ENCODE measurements around the gene SS18L1.

The SS18L1 gene

DNA sequence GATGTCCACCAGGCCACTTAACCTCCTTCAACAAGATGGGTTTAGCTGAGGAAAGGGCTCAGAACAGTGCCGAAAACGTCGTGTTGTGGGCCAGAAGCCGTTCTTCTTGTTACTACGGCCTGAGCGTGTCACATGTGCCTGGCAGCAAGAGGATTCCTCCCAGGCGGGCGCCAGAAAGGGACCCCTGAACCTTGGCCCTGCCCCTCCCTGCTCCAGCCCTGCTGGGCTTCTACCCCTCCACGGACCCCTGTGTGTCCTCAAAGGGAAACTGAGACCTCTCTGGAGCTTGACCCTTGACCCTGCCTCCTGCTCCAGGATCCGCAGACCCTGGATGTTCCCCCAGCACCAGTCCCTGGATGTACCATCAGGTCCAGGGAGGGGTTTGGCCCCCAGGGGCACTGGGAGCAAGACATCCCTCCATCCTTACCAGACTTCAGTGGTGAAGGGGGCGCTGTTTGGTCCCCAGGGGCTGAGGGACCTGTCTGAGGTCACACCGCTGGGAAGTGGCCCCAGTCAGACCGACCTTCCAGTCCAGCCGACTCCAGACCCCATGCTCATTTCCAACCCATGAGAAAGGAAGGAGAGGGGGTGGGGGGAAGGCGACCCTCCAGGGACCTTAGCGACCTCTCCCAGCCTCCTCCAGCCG is 66.4 kb downstream of the SS18L1 start:
- no peaks in the 10 kb centered on the region for H3K27me3 ChIP-seq (ENCODE audit: low read length)
- no peaks in the 10 kb centered on the region for H3K36me3 ChIP-seq (ENCODE audit: low read length)
- no peaks in the 10 kb centered on the region for H4K20me1 ChIP-seq (ENCODE audit: low read depth, low read length)
- no peaks in the 10 kb centered on the region for H3K9me3 ChIP-seq (ENCODE audit: insufficient read depth, low read length)
- no peak overlapping the region for H2AFZ ChIP-seq (ENCODE audit: low read depth, low read length, severe bottlenecking)
- H3K4me2 ChIP-seq (ENCODE audit: low read depth, low read length, poor library complexity, severe bottlenecking) = no peak overlapping the region
- no peak overlapping the region for H3K27ac ChIP-seq (ENCODE audit: low read depth, low read length)
- H3F3A ChIP-seq (ENCODE audit: insufficient read depth) = no peaks in the 10 kb centered on the region
- no peaks in the 10 kb centered on the region for H3K79me2 ChIP-seq (ENCODE audit: insufficient read depth, low read length)
- TF ChIP-seq CTCF (IDR thresholded peaks at IDR 0.05; ENCODE audit: insufficient read depth, low read length, poor library complexity, severe bottlenecking) (no peak), EZH2phosphoT487 (conservative IDR thresholded peaks at IDR 0.05; ENCODE audit: low read length) (no peak)
- H3K9ac ChIP-seq (ENCODE audit: low read length) = no peak overlapping the region
- H3K9me2 ChIP-seq (replicated peaks; ENCODE audit: insufficient read depth, low read length) = no peaks in the 10 kb centered on the region
- no peak overlapping the region for H3K4me3 ChIP-seq (ENCODE audit: insufficient read depth, low read length, poor library complexity, severe bottlenecking)

DNA sequence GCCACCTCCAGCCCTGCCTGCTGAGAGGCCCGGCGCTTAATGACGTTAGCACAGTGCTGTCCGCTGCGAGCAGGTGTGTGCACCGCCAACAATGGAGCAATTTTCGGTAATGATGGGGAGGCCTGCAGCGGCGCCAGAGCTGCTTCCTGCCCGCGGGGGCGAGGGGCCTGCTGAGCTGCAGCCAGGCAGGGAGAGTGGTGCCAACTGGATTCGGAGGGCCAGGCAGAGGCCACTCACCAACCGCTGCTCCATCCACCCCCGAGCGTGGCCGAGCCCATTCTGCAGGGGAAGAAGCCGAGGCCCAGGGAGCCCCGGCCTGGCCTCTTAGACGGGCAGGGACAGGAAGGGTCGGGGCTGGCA is 66.9 kb downstream of the SS18L1 start:
- H3K4me2 ChIP-seq (ENCODE audit: low read depth, low read length, poor library complexity, severe bottlenecking) = no peak overlapping the region
- H3K27ac ChIP-seq (ENCODE audit: low read depth, low read length) = no peak overlapping the region
- no peaks in the 10 kb centered on the region for H3K27me3 ChIP-seq (ENCODE audit: low read length)
- H3K36me3 ChIP-seq (ENCODE audit: low read length) = no peaks in the 10 kb centered on the region
- H4K20me1 ChIP-seq (ENCODE audit: low read depth, low read length) = no peaks in the 10 kb centered on the region
- no peak overlapping the region for H3K9ac ChIP-seq (ENCODE audit: low read length)
- no peaks in the 10 kb centered on the region for H3K9me3 ChIP-seq (ENCODE audit: insufficient read depth, low read length)
- TF ChIP-seq CTCF (IDR thresholded peaks at IDR 0.05; ENCODE audit: insufficient read depth, low read length, poor library complexity, severe bottlenecking) = no peak
- no peak for TF ChIP-seq EZH2phosphoT487 (conservative IDR thresholded peaks at IDR 0.05; ENCODE audit: low read length)
- no peak overlapping the region for H2AFZ ChIP-seq (ENCODE audit: low read depth, low read length, severe bottlenecking)
- no peaks in the 10 kb centered on the region for H3F3A ChIP-seq (ENCODE audit: insufficient read depth)
- H3K9me2 ChIP-seq (replicated peaks; ENCODE audit: insufficient read depth, low read length) = no peaks in the 10 kb centered on the region
- H3K79me2 ChIP-seq (ENCODE audit: insufficient read depth, low read length) = no peaks in the 10 kb centered on the region
- no peak overlapping the region for H3K4me3 ChIP-seq (ENCODE audit: insufficient read depth, low read length, poor library complexity, severe bottlenecking)

- Histone ChIP-seq H3K9me3 (ENCODE audit: insufficient read depth, low read length) (no peaks in the 10 kb centered on the region), H3K27me3 (ENCODE audit: low read length) (no peaks in the 10 kb centered on the region), H3F3A (ENCODE audit: insufficient read depth) (no peaks in the 10 kb centered on the region), H3K79me2 (ENCODE audit: insufficient read depth, low read length) (no peaks in the 10 kb centered on the region), H3K9ac (ENCODE audit: low read length) (no peak overlapping the region), H2AFZ (ENCODE audit: low read depth, low read length, severe bottlenecking) (no peak overlapping the region), H3K36me3 (ENCODE audit: low read length) (no peaks in the 10 kb centered on the region), H3K9me2 (replicated peaks; ENCODE audit: insufficient read depth, low read length) (no peaks in the 10 kb centered on the region), H3K27ac (ENCODE audit: low read depth, low read length) (no peak overlapping the region), H4K20me1 (ENCODE audit: low read depth, low read length) (no peaks in the 10 kb centered on the region), H3K4me2 (ENCODE audit: low read depth, low read length, poor library complexity, severe bottlenecking) (no peak overlapping the region), H3K4me3 (ENCODE audit: insufficient read depth, low read length, poor library complexity, severe bottlenecking) (no peak overlapping the region)
- TF ChIP-seq CTCF (IDR thresholded peaks at IDR 0.05; ENCODE audit: insufficient read depth, low read length, poor library complexity, severe bottlenecking) (no peak), EZH2phosphoT487 (conservative IDR thresholded peaks at IDR 0.05; ENCODE audit: low read length) (no peak)
Measured at GRCh38 chr20:62211216-62211615, 67.6 kb downstream of the SS18L1 start.

Measured in SU-DHL-6 (cell line).